GM10248 (cell line): ENCODE measurements around the gene EIF4E3.

Experiments
- CTCF ChIA-PET: fragments of 300-600 bp; sonication (Branson Sonifier 250); formaldehyde crosslinking; extraction: SDS; loops from one replicate; lab custom pipeline; 2021; ENCODE audit warnings: antibody characterized with exemption; lab: Yijun Ruan, JAX
- POLR2A ChIA-PET: fragments of 350-650 bp; sonication (Branson Sonifier 250); formaldehyde crosslinking; extraction: SDS; loops from one replicate; lab custom pipeline; 2020; ENCODE audit warnings: antibody characterized with exemption; lab: Yijun Ruan, JAX
- DNase-seq: peaks from one replicate; pipeline ENCODE4 v3.0.0; 2012; ENCODE audit errors: extremely low spot score
- CTCF ChIP-seq: IDR thresholded peaks from 2 replicates; pipeline ENCODE4 v1.5.1; 2012; ENCODE audit warnings: mild to moderate bottlenecking, low read depth; ENCODE audit errors: extremely low read depth, missing control alignments, control extremely low read depth

Gene EIF4E3

GRCh38 chr3:71650372-71650771, 74.8 kb downstream of the EIF4E3 start:
- ChIA-PET CTCF (interaction anchor here (1.2 kb wide), 1 partner anchor 1100 kb away, joined by 4 read pairs; no protein-coding TSS in a partner anchor), POLR2A (no interaction called here)
- TF ChIP-seq CTCF = no peak
- DNase-seq = no peak

DNA sequence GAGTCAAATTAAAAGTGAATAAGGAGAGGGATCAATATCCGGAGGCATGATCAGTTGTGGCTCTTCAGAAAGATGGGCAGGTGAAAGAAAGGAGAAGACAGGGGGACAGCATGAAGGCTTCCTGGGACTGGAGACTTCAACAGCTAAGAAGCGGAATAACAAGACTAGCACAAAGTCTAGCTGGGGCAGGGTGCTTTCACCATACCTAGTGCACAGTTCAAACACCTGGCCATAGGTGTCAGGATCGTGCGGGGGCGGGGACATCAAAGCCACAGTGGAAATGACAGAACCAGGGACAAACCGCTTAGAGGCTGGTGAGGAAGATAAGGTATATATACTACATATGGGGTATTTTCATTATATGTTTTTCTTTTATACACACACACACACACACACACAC, 75.4 kb downstream of the EIF4E3 start:
- TF ChIP-seq CTCF = no peak
- POLR2A ChIA-PET = no interaction called here
- CTCF ChIA-PET = interaction anchor here (1.2 to 1.7 kb wide), 2 partner anchors 643 to 1099 kb away, joined by 4 read pairs; no protein-coding TSS in a partner anchor
- DNase-seq = no peak

DNA sequence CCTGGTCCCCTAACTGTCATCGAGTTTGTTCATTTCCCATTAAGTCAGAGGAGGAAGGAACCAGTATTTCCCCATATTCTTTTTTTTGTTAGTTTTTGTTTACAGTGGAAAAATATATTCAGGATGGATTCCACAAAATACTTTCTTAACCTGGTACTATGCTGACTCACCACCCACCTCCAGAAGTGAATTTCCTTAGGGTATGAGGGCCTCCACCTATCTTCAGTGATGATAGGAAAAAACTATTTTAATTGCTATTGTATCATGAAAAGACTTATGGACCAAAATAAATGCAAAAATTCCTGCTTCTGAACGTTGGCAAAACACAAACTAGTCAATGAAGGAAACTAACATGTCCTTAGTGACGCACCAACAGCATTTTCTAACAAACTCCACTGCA, 77.5 kb downstream of the EIF4E3 start:
- CTCF ChIA-PET = interaction anchor here (1.0 kb wide), 1 partner anchor 10 kb away, joined by 3 read pairs; no protein-coding TSS in a partner anchor
- POLR2A ChIA-PET = no interaction called here
- TF ChIP-seq CTCF = no peak
- no peak for DNase-seq

DNA sequence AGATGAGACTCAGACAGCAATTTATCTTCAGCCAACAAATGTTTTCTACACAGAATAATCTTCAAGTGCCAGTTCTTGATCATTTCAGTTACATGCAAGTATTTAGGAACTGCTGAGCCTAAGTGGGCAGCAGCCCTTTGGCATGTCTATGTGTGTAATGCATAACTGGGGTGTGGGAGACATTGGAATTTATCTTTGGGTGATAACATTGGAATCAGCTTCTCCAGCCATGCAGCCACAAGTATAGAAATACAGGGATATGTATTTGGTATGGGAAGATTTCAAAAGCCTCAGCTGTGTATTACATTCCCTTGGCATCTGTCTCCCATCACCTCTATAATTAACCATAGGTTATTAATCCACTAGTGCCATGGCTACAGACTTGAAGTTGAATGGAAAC, 78.2 kb downstream of the EIF4E3 start:
- POLR2A ChIA-PET = no interaction called here
- no peak for TF ChIP-seq CTCF

DNA sequence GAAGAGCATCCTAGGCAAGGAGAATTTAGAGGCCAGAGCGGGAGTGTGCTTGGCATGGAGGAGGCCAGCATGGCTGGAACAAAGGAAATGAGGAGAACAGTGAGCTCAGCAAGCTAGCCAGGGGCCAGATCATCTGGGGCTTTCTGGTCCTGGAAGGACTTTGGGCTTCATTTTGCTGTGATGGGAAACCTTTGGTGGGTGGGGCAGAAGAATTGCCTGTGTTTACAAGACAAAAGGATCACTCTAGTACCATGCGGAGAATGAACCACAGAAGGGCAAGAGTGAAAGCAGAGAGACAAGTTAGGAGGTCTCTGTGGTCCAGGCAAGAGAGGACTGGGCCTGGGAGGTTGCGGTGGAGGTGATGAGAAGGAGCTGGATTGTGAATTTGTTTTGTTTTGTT, 80.1 kb downstream of the EIF4E3 start:
- TF ChIP-seq CTCF = no peak
- DNase-seq = no peak
- ChIA-PET POLR2A (no interaction called here), CTCF (no interaction called here)

More for the DNA sequence above, 78.2 kb downstream of the EIF4E3 start:
- DNase-seq = no peak
- CTCF ChIA-PET = interaction anchor here (1.0 kb wide), 1 partner anchor 9 kb away, joined by 3 read pairs; no protein-coding TSS in a partner anchor

DNA sequence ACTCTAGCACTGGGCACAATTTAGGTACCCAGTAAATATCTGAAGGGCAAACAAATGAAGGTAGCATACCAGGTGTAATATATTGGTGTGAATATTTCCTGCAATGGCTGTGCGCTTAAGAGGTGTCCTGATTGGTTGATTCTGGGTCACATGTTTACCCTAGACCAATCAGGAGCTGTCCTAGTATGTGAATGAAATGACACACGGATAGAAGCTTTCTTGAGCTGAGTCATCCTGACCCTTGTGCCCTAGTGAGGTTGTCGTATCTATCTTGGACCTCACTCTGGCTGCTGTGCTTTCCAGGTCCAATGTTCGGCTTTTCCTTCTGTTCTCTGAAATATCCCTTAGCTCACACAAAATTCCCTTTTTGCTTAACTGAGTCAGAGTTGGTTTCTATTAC, 83.5 kb downstream of the EIF4E3 start:
- CTCF ChIA-PET = no interaction called here
- no peak for TF ChIP-seq CTCF

More for the DNA sequence above, 83.5 kb downstream of the EIF4E3 start:
- DNase-seq = no peak
- POLR2A ChIA-PET = no interaction called here
